Astrocyte (in vitro differentiated cells and primary cell): Measurements from ENCODE around the gene SCLY.

Source experiments
- EZH2 ChIP-seq: IDR thresholded peaks from 2 replicates; pipeline ENCODE4 v1.6.1; 2012; ENCODE audit warnings: mild to moderate bottlenecking, low read length, inconsistent platforms; ENCODE audit not compliant: insufficient read depth
- TF ChIP-seq, protein P1 (sequence below): IDR thresholded peaks from 2 replicates; pipeline ENCODE4 v1.5.1; 2011; ENCODE audit warnings: low read depth, mild to moderate bottlenecking, inconsistent platforms, low read length, moderate library complexity; ENCODE audit not compliant: insufficient read depth

DNA sequence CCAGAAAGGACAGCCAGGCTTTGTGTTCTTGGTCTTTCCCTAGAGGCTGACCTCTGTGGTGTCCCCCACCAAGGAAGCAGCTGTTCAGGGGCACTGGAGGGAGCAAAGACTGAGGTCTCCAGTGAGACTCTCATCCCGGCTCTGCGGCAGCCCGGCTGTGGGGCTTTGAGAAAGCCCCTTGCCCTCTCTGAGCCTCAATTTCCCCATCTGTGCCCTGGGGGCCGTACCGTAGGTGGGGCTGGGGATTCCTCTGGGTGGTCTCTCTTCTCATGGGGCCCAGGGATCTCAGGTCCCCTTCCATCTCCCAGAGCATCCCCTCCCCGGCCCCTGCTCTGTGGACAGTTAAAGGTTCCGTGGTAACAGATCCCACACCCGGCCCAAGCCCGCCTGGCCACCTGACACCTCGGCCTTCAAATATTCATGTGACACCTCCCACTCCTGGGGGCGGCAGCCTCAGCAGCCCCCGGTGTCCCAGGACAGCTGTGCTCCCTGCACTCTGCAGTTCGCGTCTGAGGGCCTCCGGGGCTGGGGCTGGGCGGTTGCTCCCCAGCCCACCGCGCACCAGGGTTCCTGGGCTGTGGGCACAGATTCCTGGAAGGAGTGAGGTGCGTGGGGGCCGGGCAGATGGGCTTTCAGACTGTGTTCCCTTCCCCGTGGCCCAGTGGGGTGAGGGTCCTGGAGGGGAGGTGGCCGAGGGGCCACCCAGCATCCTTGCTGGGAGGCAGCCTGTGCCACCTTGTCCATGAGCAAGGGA lies 62.6 kb downstream of the SCLY start:
- TF ChIP-seq, protein P1, sequence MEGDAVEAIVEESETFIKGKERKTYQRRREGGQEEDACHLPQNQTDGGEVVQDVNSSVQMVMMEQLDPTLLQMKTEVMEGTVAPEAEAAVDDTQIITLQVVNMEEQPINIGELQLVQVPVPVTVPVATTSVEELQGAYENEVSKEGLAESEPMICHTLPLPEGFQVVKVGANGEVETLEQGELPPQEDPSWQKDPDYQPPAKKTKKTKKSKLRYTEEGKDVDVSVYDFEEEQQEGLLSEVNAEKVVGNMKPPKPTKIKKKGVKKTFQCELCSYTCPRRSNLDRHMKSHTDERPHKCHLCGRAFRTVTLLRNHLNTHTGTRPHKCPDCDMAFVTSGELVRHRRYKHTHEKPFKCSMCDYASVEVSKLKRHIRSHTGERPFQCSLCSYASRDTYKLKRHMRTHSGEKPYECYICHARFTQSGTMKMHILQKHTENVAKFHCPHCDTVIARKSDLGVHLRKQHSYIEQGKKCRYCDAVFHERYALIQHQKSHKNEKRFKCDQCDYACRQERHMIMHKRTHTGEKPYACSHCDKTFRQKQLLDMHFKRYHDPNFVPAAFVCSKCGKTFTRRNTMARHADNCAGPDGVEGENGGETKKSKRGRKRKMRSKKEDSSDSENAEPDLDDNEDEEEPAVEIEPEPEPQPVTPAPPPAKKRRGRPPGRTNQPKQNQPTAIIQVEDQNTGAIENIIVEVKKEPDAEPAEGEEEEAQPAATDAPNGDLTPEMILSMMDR, result no peak
- no peak for TF ChIP-seq EZH2
